GM23338 (cell line): ENCODE data around the gene LSM12. TPM values are rescaled to one million over a fixed set of nuclear protein-coding genes. Genes with fewer than 3 reads are reported as not detected.

ENCODE experiments used
- ATAC-seq: fragments of 200-7000 bp; cut with Tn5 transposase; 3 replicates; pipeline ENCODE4 v1.9.1; 2020
- DNase-seq: peaks from one replicate; pipeline ENCODE4 v3.0.0-alpha.2; 2015; ENCODE audit warnings: low spot score
- H2AFZ ChIP-seq: fragments of 200-600 bp; sonication (generic); 2 replicates; pipeline ENCODE4 v1.8.0; 2016; ENCODE audit warnings: antibody characterized with exemption, mild to moderate bottlenecking, moderate library complexity
- H3F3A ChIP-seq: fragments of 200-600 bp; sonication (generic); replicated peaks from 2 replicates; pipeline ENCODE4 v1.8.0; 2017; ENCODE audit warnings: antibody characterized with exemption, mixed run types, low read depth
- H3K27ac ChIP-seq: fragments of 200-600 bp; sonication (generic); 2 replicates; pipeline ENCODE4 v1.6.1; 2016; ENCODE audit warnings: low read depth
- H3K27me3 ChIP-seq: fragments of 200-600 bp; sonication (generic); 2 replicates; pipeline ENCODE4 v1.8.0; 2016; ENCODE audit warnings: mild to moderate bottlenecking, mixed run types, moderate library complexity; ENCODE audit not compliant: insufficient read depth
- H3K36me3 ChIP-seq: fragments of 200-600 bp; sonication (generic); 2 replicates; pipeline ENCODE4 v1.8.0; 2016; ENCODE audit warnings: mild to moderate bottlenecking; ENCODE audit not compliant: insufficient read depth
- H3K4me1 ChIP-seq: fragments of 200-600 bp; sonication (generic); 2 replicates; pipeline ENCODE4 v1.8.0; 2016; ENCODE audit warnings: mild to moderate bottlenecking, moderate library complexity; ENCODE audit not compliant: insufficient read depth
- H3K4me2 ChIP-seq: fragments of 200-600 bp; sonication (generic); 2 replicates; pipeline ENCODE4 v1.7.1; 2017; ENCODE audit warnings: mixed run types
- H3K4me3 ChIP-seq: fragments of 200-600 bp; sonication (generic); 2 replicates; pipeline ENCODE4 v1.6.1; 2016; ENCODE audit warnings: mixed run types
- H3K79me2 ChIP-seq: fragments of 200-600 bp; sonication (generic); replicated peaks from 2 replicates; pipeline ENCODE4 v1.8.0; 2017; ENCODE audit warnings: mild to moderate bottlenecking; ENCODE audit not compliant: insufficient read depth
- H3K9me2 ChIP-seq: fragments of 200-600 bp; sonication (generic); 2 replicates; pipeline ENCODE4 v1.8.0; 2017; ENCODE audit not compliant: insufficient read depth
- H4K20me1 ChIP-seq: fragments of 200-600 bp; sonication (generic); replicated peaks from 2 replicates; pipeline ENCODE4 v1.8.0; 2017; ENCODE audit warnings: mild to moderate bottlenecking; ENCODE audit not compliant: insufficient read depth
- H3K27ac Mint-ChIP-seq: 2 replicates; pipeline ENCODE4 v1.8.0; 2020; ENCODE audit warnings: inconsistent platforms, mild to moderate bottlenecking, moderate library complexity, mixed read lengths
- H3K27me3 Mint-ChIP-seq: 3 replicates; pipeline ENCODE4 v1.8.0; 2022; ENCODE audit warnings: low read depth, mild to moderate bottlenecking, moderate library complexity, mixed read lengths, inconsistent platforms; ENCODE audit not compliant: insufficient read depth, poor library complexity
- H3K36me3 Mint-ChIP-seq: 3 replicates; pipeline ENCODE4 v1.8.0; 2021; ENCODE audit warnings: low read depth, mild to moderate bottlenecking, inconsistent platforms, moderate library complexity, mixed read lengths
- H3K4me1 Mint-ChIP-seq: 3 replicates; pipeline ENCODE4 v1.8.0; 2020; ENCODE audit warnings: mild to moderate bottlenecking, inconsistent platforms, mixed read lengths
- H3K4me3 Mint-ChIP-seq: 3 replicates; pipeline ENCODE4 v1.8.0; 2021; ENCODE audit warnings: moderate library complexity, mild to moderate bottlenecking, inconsistent platforms, mixed read lengths
- H3K9me3 Mint-ChIP-seq: 3 replicates; pipeline ENCODE4 v1.8.0; 2020; ENCODE audit warnings: moderate library complexity, mild to moderate bottlenecking, inconsistent platforms, mixed read lengths
- CREB1 ChIP-seq: fragments of 250-450 bp; sonication (Bioruptor Pico); IDR thresholded peaks from 2 replicates; pipeline ENCODE4 v1.5.0; 2020; ENCODE audit warnings: low read depth, mild to moderate bottlenecking, moderate library complexity
- POLR2AphosphoS5 ChIP-seq: IDR thresholded peaks from 2 replicates; pipeline ENCODE4 v1.6.1; 2016; ENCODE audit warnings: antibody characterized with exemption, low read depth
- polyA plus RNA-seq: library from polyadenylated mRNA; unstranded; fragments of >200 nt; fragmentation: Nextera tagmentation; extraction: Ambion mirVana; gene quantifications from 2 replicates; pipeline ENCODE4 v1.2.1, GENCODE V29; 2016
- total RNA-seq: library from RNA; depleted of rRNA; stranded (reverse); fragments of >200 nt; shearing (Covaris generic); gene quantifications from 2 replicates; pipeline ENCODE4 v1.2.3, GENCODE V29; 2014
- TF ChIP-seq, protein P1 (sequence below): IDR thresholded peaks from 2 replicates; pipeline ENCODE4 v1.6.1; 2016; ENCODE audit warnings: antibody characterized with exemption
- TF ChIP-seq, protein P2 (sequence below), 2 experiments: fragments of 200-600 bp in 1 of 2; sonication (generic) in 1 of 2; conservative IDR thresholded peaks; 2 replicates each; pipeline versions ENCODE4 v1.5.1 to v1.6.1; 2016 to 2017; ENCODE audit warnings: antibody characterized with exemption in 2 of 2, low read depth in 2 of 2, mild to moderate bottlenecking in 2 of 2, moderate library complexity in 1 of 2
- TF ChIP-seq, protein P3 (sequence below): IDR thresholded peaks from one replicate; pipeline ENCODE4 v1.6.1; 2018; ENCODE audit warnings: antibody characterized with exemption; ENCODE audit not compliant: unreplicated experiment

Gene LSM12
- total and polyA plus RNA-seq, 2 experiments from 2014 or later: 72.7 to 241 TPM

DNA sequence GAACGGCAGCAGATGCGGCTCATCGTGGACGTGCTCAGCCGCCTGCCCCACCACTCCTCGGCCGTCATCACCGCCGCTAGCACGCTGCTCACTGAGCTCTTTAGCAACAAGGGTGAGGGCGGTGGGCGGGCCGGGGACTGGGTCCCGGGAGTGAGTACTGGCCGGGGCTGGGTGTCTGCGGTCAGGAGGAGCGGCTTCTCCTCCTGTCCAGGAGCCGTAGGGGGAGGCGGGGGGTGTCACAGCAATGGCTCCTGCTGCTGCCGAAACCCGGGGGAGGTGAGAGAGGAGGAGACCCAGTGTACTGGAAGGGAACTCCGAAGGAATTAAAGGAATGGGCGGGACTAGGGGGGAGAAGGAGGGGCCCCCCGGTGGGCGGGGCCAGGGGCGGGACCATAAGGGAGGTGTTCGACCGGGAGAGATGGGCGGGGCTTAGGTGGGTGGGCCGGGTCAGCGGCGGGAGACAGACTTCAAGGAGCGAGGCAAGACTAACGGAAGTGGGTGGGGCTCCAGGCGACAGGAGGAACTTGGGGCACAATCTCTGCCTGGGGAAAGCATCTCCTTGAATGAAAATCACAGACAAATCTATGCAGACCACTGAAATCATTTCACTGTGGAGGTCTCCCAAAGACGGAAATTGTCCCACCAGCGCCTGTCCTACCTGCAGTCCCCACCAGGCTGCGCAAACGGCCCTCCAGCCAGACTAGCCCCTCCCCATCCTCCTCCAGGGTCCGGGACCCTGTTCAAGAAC lies 59.7 kb downstream of the LSM12 start:
- peak overlapping the region; percentile 50; the same call in 1 of the 2 replicates for H3K27ac ChIP-seq
- peak overlapping the region; percentile 99 for H3K4me2 ChIP-seq
- Mint-ChIP-seq H3K9me3 (no peaks in the 10 kb centered on the region), H3K27ac (peak overlapping the region; percentile 77; the same call in 1 of the 2 replicates), H3K27me3 (peaks cover 44% of the 10 kb centered on the region), H3K36me3 (peaks cover 16% of the 10 kb centered on the region), H3K4me1 (peaks cover 18% of the 10 kb centered on the region), H3K4me3 (peak overlapping the region; percentile 84)
- H3K36me3 ChIP-seq: no peaks in the 10 kb centered on the region
- peaks cover 14% of the 10 kb centered on the region for H3K4me1 ChIP-seq
- peak overlapping the region; percentile 97 for H3K4me3 ChIP-seq
- peak; percentile 41 for ATAC-seq
- H3F3A ChIP-seq: peaks cover 12% of the 10 kb centered on the region; the same call in 1 of the 2 replicates
- peaks cover 38% of the 10 kb centered on the region for H3K27me3 ChIP-seq
- peak; percentile 99 for DNase-seq
- peaks cover 10% of the 10 kb centered on the region; the same call in 1 of the 2 replicates for H4K20me1 ChIP-seq
- no peaks in the 10 kb centered on the region for H3K79me2 ChIP-seq
- H2AFZ ChIP-seq: peak overlapping the region; percentile 86
- TF ChIP-seq, protein P1, sequence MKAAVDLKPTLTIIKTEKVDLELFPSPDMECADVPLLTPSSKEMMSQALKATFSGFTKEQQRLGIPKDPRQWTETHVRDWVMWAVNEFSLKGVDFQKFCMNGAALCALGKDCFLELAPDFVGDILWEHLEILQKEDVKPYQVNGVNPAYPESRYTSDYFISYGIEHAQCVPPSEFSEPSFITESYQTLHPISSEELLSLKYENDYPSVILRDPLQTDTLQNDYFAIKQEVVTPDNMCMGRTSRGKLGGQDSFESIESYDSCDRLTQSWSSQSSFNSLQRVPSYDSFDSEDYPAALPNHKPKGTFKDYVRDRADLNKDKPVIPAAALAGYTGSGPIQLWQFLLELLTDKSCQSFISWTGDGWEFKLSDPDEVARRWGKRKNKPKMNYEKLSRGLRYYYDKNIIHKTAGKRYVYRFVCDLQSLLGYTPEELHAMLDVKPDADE: 0 out of 2 replicates have a peak, but pooled peaks have one; percentile 43
- TF ChIP-seq, protein P2, sequence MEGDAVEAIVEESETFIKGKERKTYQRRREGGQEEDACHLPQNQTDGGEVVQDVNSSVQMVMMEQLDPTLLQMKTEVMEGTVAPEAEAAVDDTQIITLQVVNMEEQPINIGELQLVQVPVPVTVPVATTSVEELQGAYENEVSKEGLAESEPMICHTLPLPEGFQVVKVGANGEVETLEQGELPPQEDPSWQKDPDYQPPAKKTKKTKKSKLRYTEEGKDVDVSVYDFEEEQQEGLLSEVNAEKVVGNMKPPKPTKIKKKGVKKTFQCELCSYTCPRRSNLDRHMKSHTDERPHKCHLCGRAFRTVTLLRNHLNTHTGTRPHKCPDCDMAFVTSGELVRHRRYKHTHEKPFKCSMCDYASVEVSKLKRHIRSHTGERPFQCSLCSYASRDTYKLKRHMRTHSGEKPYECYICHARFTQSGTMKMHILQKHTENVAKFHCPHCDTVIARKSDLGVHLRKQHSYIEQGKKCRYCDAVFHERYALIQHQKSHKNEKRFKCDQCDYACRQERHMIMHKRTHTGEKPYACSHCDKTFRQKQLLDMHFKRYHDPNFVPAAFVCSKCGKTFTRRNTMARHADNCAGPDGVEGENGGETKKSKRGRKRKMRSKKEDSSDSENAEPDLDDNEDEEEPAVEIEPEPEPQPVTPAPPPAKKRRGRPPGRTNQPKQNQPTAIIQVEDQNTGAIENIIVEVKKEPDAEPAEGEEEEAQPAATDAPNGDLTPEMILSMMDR (conservative IDR thresholded peaks at IDR 0.05; ENCODE audit: low read depth in 2 of 2): peak; percentile 44 to 52
- TF ChIP-seq CREB1 (CRISPR knock-in tag) (no peak), POLR2AphosphoS5 (peak; percentile 65; the same call in 1 of the 2 replicates)
- no peaks in the 10 kb centered on the region for H3K9me2 ChIP-seq

DNA sequence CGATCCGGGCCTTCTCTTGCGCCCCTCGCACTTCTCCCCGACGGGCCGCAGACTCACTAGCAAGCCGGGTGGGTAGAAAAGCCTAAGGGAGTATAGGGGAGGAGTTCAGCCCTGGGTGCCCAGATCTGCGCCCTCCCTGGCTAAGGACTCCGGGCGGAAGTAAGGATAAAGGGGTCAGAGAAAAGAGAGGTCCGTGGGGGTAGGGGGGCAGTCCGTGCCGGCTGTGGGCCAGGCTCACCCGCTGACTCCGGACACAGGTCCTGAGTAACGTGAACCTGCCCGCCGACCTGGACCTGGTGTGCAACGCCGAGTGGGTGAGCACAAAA lies 60.2 kb downstream of the LSM12 start:
- Mint-ChIP-seq H3K4me3 (peak overlapping the region; percentile 84), H3K4me1 (peaks cover 18% of the 10 kb centered on the region), H3K9me3 (no peaks in the 10 kb centered on the region), H3K27ac (no peak overlapping the region; the same call in 1 of the 2 replicates), H3K36me3 (peaks cover 12% of the 10 kb centered on the region; the same call in 2 of the 3 replicates), H3K27me3 (peaks cover 47% of the 10 kb centered on the region)
- no peak overlapping the region for H3K27ac ChIP-seq
- peaks cover 12% of the 10 kb centered on the region; the same call in 1 of the 2 replicates for H3F3A ChIP-seq
- H3K4me1 ChIP-seq: peaks cover 14% of the 10 kb centered on the region
- DNase-seq (no peak), ATAC-seq (peak; percentile 1)
- H4K20me1 ChIP-seq: peaks cover 10% of the 10 kb centered on the region; the same call in 1 of the 2 replicates
- TF ChIP-seq, protein P1: no peak
- TF ChIP-seq, protein P3, sequence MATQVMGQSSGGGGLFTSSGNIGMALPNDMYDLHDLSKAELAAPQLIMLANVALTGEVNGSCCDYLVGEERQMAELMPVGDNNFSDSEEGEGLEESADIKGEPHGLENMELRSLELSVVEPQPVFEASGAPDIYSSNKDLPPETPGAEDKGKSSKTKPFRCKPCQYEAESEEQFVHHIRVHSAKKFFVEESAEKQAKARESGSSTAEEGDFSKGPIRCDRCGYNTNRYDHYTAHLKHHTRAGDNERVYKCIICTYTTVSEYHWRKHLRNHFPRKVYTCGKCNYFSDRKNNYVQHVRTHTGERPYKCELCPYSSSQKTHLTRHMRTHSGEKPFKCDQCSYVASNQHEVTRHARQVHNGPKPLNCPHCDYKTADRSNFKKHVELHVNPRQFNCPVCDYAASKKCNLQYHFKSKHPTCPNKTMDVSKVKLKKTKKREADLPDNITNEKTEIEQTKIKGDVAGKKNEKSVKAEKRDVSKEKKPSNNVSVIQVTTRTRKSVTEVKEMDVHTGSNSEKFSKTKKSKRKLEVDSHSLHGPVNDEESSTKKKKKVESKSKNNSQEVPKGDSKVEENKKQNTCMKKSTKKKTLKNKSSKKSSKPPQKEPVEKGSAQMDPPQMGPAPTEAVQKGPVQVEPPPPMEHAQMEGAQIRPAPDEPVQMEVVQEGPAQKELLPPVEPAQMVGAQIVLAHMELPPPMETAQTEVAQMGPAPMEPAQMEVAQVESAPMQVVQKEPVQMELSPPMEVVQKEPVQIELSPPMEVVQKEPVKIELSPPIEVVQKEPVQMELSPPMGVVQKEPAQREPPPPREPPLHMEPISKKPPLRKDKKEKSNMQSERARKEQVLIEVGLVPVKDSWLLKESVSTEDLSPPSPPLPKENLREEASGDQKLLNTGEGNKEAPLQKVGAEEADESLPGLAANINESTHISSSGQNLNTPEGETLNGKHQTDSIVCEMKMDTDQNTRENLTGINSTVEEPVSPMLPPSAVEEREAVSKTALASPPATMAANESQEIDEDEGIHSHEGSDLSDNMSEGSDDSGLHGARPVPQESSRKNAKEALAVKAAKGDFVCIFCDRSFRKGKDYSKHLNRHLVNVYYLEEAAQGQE: no peak
- no peak for TF ChIP-seq POLR2AphosphoS5
- peaks cover 38% of the 10 kb centered on the region for H3K27me3 ChIP-seq
- H3K4me2 ChIP-seq: peak overlapping the region; percentile 99
- H3K4me3 ChIP-seq: peak overlapping the region; percentile 97
- no peaks in the 10 kb centered on the region for H3K36me3 ChIP-seq
- peak overlapping the region; percentile 86 for H2AFZ ChIP-seq
- no peaks in the 10 kb centered on the region for H3K9me2 ChIP-seq
- no peaks in the 10 kb centered on the region for H3K79me2 ChIP-seq
